ENCODE data around the gene SPPL2B. TPM values are rescaled to one million over a fixed set of nuclear protein-coding genes. Genes with fewer than 3 reads are reported as not detected.

The SPPL2B gene
- polyA plus RNA-seq, 1 experiment, result 9.9 TPM

DNA sequence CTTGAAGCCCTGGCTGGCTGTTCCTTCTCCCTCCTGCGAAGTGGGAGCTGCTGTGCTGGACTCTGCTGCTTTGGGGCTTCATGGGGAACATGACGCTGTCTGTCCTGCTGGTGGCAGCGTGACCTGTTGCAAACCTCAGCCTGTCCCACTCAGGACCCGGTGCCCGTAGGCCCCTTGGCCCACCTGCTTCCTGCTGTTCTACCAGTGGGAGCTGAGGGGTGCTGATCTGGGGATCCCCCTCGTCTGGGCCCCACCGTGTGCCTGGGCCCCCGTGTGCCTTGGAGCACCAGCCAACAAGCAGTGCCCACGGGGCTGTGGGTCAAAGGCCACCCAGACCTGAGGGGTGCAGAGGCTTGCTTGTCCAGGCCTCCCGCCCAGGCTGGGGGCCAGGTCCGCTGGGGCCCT, 5.3 kb downstream of the SPPL2B start:
- Histone ChIP-seq H3K27me3 (ENCODE audit: control insufficient read depth, insufficient read depth, low read length) (no peaks in the 10 kb centered on the region), H3K9me3 (ENCODE audit: control insufficient read depth, insufficient read depth, low read length) (peaks cover 17% of the 10 kb centered on the region), H3K4me3 (ENCODE audit: low read depth, low read length) (no peak overlapping the region), H3K27ac (ENCODE audit: low read depth, low read length) (no peak overlapping the region)
- TF ChIP-seq, protein P1, sequence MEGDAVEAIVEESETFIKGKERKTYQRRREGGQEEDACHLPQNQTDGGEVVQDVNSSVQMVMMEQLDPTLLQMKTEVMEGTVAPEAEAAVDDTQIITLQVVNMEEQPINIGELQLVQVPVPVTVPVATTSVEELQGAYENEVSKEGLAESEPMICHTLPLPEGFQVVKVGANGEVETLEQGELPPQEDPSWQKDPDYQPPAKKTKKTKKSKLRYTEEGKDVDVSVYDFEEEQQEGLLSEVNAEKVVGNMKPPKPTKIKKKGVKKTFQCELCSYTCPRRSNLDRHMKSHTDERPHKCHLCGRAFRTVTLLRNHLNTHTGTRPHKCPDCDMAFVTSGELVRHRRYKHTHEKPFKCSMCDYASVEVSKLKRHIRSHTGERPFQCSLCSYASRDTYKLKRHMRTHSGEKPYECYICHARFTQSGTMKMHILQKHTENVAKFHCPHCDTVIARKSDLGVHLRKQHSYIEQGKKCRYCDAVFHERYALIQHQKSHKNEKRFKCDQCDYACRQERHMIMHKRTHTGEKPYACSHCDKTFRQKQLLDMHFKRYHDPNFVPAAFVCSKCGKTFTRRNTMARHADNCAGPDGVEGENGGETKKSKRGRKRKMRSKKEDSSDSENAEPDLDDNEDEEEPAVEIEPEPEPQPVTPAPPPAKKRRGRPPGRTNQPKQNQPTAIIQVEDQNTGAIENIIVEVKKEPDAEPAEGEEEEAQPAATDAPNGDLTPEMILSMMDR (IDR thresholded peaks at IDR 0.05; ENCODE audit: low read depth, low read length), result no peak
- DNase-seq (ENCODE audit: low read depth, low spot score), result no peak
- POLR2A ChIA-PET, result no interaction called here
- CTCF ChIA-PET, result interaction anchor here (0.6 kb wide), 1 partner anchor 40 kb away, joined by 3 read pairs; no protein-coding TSS in a partner anchor

DNA sequence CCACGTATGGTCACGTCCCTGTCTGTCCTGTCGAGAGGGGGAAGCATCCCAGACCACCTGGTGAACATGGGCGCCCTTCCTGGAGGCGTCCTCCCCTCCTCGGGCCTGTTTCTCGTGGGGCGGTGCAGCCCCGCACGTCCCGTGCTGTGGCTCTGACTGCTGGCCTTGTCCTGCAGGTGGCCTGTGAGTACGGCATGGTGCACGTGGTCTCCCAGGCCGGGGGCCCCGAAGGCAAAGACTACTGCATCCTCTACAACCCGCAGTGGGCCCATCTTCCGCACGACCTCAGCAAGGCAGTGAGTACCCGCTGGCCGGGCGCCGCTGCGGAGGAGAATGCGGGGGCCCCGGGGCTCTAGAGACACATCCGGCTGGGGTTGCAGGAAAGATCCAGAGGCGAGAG, 5.9 kb downstream of the SPPL2B start:
- ChIA-PET POLR2A (no interaction called here), CTCF (no interaction called here)
- peaks cover 17% of the 10 kb centered on the region for H3K9me3 ChIP-seq (ENCODE audit: control insufficient read depth, insufficient read depth, low read length)
- H3K27me3 ChIP-seq (ENCODE audit: control insufficient read depth, insufficient read depth, low read length), result no peaks in the 10 kb centered on the region
- TF ChIP-seq, protein P1 (IDR thresholded peaks at IDR 0.05; ENCODE audit: low read depth, low read length), result no peak
- no peak for DNase-seq (ENCODE audit: low read depth, low spot score)
- H3K4me3 ChIP-seq (ENCODE audit: low read depth, low read length), result no peak overlapping the region
- H3K27ac ChIP-seq (ENCODE audit: low read depth, low read length), result no peak overlapping the region

- CTCF ChIA-PET, result no interaction called here
- H3K27me3 ChIP-seq (ENCODE audit: control insufficient read depth, insufficient read depth, low read length), result no peaks in the 10 kb centered on the region
- POLR2A ChIA-PET, result no interaction called here
- no peak for DNase-seq (ENCODE audit: low read depth, low spot score)
- TF ChIP-seq, protein P1 (IDR thresholded peaks at IDR 0.05; ENCODE audit: low read depth, low read length), result no peak
- no peak overlapping the region for H3K27ac ChIP-seq (ENCODE audit: low read depth, low read length)
- H3K9me3 ChIP-seq (ENCODE audit: control insufficient read depth, insufficient read depth, low read length), result peaks cover 17% of the 10 kb centered on the region
- H3K4me3 ChIP-seq (ENCODE audit: low read depth, low read length), result no peak overlapping the region
Observed at GRCh38 chr19:2334986-2335846, 6.7 kb downstream of the SPPL2B start.

DNA sequence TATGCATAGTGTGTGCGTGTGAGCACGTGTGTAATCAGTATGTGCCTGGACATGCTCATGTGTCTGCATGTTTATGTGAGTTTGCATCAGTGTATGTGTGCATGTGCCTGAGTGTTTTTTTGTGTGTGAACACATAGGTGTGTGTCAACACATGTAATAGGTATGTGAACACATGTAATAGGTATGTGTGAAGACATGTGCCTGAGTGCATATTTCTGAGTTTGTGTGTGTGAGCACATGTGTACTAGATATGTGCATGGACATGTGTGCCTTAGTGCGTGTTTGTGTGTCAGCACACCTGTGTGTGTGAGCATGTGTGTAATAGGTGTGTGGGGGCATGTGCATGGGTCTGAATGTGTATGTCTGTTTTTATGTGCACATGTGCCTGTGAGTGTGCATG, 7.4 kb downstream of the SPPL2B start:
- TF ChIP-seq, protein P1 (IDR thresholded peaks at IDR 0.05; ENCODE audit: low read depth, low read length), result no peak
- Histone ChIP-seq H3K27me3 (ENCODE audit: control insufficient read depth, insufficient read depth, low read length) (no peaks in the 10 kb centered on the region), H3K9me3 (ENCODE audit: control insufficient read depth, insufficient read depth, low read length) (peaks cover 17% of the 10 kb centered on the region), H3K27ac (ENCODE audit: low read depth, low read length) (no peak overlapping the region), H3K4me3 (ENCODE audit: low read depth, low read length) (no peak overlapping the region)
- DNase-seq (ENCODE audit: low read depth, low spot score), result no peak
- ChIA-PET POLR2A (no interaction called here), CTCF (no interaction called here)

DNA sequence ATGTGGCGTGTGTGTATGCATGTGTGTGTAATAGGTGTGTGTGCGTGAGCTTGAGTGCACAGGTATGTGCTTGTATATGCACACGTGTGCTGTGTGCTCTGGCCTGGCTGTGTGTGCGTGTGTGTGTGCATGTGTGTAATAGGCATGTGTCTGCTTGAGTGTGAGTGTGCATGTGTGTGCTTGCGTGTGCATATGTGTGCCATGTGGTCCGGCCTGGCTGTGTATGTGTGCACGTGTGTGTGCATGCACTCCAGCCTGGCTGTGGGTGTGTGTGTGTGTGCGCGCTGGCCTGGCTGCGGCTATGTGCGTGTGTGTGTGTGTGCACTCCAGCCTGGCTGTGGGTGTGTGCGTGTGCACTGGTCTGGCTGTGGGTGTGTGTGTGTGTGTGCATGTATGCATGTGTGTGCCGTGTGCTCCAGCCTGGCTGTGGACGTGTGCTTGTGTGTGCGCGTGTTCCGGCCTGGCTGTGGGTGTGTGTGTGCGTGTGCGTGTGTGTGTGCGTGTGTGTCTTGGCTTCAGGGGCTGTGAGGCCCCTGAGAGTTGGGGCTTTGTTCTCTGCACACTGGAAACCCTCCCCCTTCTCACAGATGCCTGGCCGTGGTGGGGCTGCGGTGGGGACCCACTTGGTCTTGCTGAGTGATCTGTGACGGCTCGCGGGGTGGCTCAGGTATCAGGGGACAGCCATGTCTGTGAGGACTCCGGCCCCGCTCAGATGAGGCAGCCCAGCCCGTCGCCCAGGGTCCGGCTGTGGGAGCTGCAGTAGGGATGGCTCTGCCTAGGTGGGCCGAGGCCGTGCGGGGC, 8.2 kb downstream of the SPPL2B start:
- ChIA-PET POLR2A (no interaction called here), CTCF (no interaction called here)
- TF ChIP-seq, protein P1 (IDR thresholded peaks at IDR 0.05; ENCODE audit: low read depth, low read length), result no peak
- peaks cover 17% of the 10 kb centered on the region for H3K9me3 ChIP-seq (ENCODE audit: control insufficient read depth, insufficient read depth, low read length)
- no peaks in the 10 kb centered on the region for H3K27me3 ChIP-seq (ENCODE audit: control insufficient read depth, insufficient read depth, low read length)
- no peak overlapping the region for H3K4me3 ChIP-seq (ENCODE audit: low read depth, low read length)
- DNase-seq (ENCODE audit: low read depth, low spot score), result no peak
- H3K27ac ChIP-seq (ENCODE audit: low read depth, low read length), result no peak overlapping the region
